Esophagus squamous epithelium (tissue), 5 donors: ENCODE data around the gene COL4A1. TPM values are rescaled to one million over a fixed set of nuclear protein-coding genes. Genes with fewer than 3 reads are reported as not detected.
A peak's percentile ranks its signal among the peaks of the same experiment; 100 is the strongest.

ENCODE experiments used
- DNase-seq: peaks from one replicate; lab custom pipeline; 2025; lab: John Stamatoyannopoulos, UW
- H3K27ac ChIP-seq, 4 donors: fragments of 200-600 bp; sonication (generic); one replicate each; pipeline ENCODE4 v1.5.1; 2016 to 2019; ENCODE audit warnings: mild to moderate bottlenecking in 1 of 4
- H3K27me3 ChIP-seq, 4 donors: fragments of 200-600 bp; sonication (generic); 1 replicate in 3 of 4; 2 replicates in 1 of 4; pipeline versions ENCODE4 v1.5.1 to v1.6.0; 2017 to 2021; ENCODE audit warnings: antibody characterized with exemption in 1 of 4
- H3K36me3 ChIP-seq, 3 donors: fragments of 200-600 bp; sonication (generic); one replicate each; pipeline ENCODE4 v1.5.1; 2016 to 2019
- H3K4me1 ChIP-seq, 3 donors: fragments of 200-600 bp; sonication (generic); one replicate each; pipeline ENCODE4 v1.5.1; 2017 to 2019
- H3K4me3 ChIP-seq, 4 donors: fragments of 200-600 bp; sonication (generic); 1 replicate in 3 of 4; 2 replicates in 1 of 4; pipeline ENCODE4 v1.5.1; 2016 to 2019; ENCODE audit warnings: mild to moderate bottlenecking in 2 of 4, moderate library complexity in 1 of 4
- H3K9me3 ChIP-seq, 3 donors: fragments of 200-600 bp; sonication (generic); one replicate each; pipeline ENCODE4 v1.5.1; 2016 to 2019
- CTCF ChIP-seq, 6 experiments: fragments of 450-650 bp in 4 of 6; fragments of 200-600 bp in 2 of 6; sonication (generic) in 2 of 6; IDR thresholded peaks; one replicate each; pipeline ENCODE4 v1.5.1; 2016 to 2019; ENCODE audit warnings: antibody characterized with exemption in 6 of 6, mild to moderate bottlenecking in 4 of 6, moderate library complexity in 4 of 6
- POLR2A ChIP-seq, 4 donors: fragments of 450-650 bp; IDR thresholded peaks; one replicate each; pipeline ENCODE4 v1.6.1; 2017; ENCODE audit warnings: antibody characterized with exemption in 4 of 4, mild to moderate bottlenecking in 4 of 4, moderate library complexity in 3 of 4
- WGBS, 2 donors: methylation state at CpG; one replicate each; pipeline ENCODE4 v1.1.5; 2018; 5-methylcytosine and 5-hydroxymethylcytosine counted together
- intact Hi-C: fragments of 100-400 bp; cut with DNase I; formaldehyde crosslinking; loops from one replicate; pipeline ENCODE4 v1.15.0; 2022
- total RNA-seq, 4 donors: library from RNA; depleted of rRNA; stranded (reverse); fragments of >200 nt; gene quantifications; one replicate each; pipeline ENCODE4 v1.1.0, GENCODE V29; 2016
- donor health status: DM: yes; HTN: yes; CAD: no.

COL4A1 gene
- total RNA-seq, 4 donors from 2014 or later, result 8.9 to 97.1 (median 40.2) TPM

DNA sequence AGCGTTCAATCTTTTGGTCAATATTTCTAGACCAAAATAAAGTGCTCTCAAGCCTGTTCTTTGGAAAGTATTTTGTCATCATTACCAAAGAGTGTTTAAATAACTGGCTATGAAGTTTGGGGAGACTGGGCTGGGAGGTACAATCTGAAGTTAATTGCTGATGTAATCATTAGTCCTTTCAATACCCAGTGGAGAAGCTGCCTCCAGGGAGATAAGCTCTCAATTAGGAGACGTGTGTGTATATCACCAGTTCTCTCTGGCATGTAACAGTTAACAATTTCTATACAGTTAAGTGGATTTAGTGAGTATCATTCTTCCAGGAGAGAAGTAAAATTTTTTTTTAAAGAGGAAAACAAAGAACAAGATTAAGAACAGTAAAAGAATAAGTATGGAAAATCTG, 1.4 kb downstream of the COL4A1 start:
- intact Hi-C loops, result no loop called here
- Histone ChIP-seq H3K27me3 (peaks cover 0 to 88% (median 3%) of the 10 kb centered on the region in 4 donors), H3K4me1 (peaks cover 5 to 94% (median 14%) of the 10 kb centered on the region in 3 donors), H3K4me3 (peak overlapping the region; percentile 52 to 77 (median 64)), H3K9me3 (no peaks in the 10 kb centered on the region), H3K27ac (peak overlapping the region in 3 of 4 donors; percentile 77 to 95 (median 90)), H3K36me3 (no peaks in the 10 kb centered on the region)
- TF ChIP-seq POLR2A (IDR thresholded peaks at IDR 0.05), result no peak
- no peak for TF ChIP-seq CTCF (IDR thresholded peaks at IDR 0.05)
- WGBS, 2 donors, result 26 to 36% methylated on average over 2 of the region's 2 CpGs
- DNase-seq, result no peak

GRCh38 chr13:110305001-110305400, 2.0 kb downstream of the COL4A1 start:
- TF ChIP-seq CTCF (IDR thresholded peaks at IDR 0.05) (no peak), POLR2A (IDR thresholded peaks at IDR 0.05) (no peak)
- peak overlapping the region in 3 of 4 donors; percentile 55 to 77 (median 74) for H3K4me3 ChIP-seq
- DNase-seq, result no peak
- peak overlapping the region in 3 of 4 donors; percentile 77 to 95 (median 90) for H3K27ac ChIP-seq
- WGBS, 2 donors, result 59 to 63% methylated on average over 4 of the region's 4 CpGs
- peaks cover 0 to 83% (median 3%) of the 10 kb centered on the region in 4 donors for H3K27me3 ChIP-seq
- H3K4me1 ChIP-seq, result peaks cover 5 to 94% (median 14%) of the 10 kb centered on the region in 3 donors
- no peaks in the 10 kb centered on the region for H3K36me3 ChIP-seq
- intact Hi-C loops, result no loop called here
- H3K9me3 ChIP-seq, result no peaks in the 10 kb centered on the region

DNA sequence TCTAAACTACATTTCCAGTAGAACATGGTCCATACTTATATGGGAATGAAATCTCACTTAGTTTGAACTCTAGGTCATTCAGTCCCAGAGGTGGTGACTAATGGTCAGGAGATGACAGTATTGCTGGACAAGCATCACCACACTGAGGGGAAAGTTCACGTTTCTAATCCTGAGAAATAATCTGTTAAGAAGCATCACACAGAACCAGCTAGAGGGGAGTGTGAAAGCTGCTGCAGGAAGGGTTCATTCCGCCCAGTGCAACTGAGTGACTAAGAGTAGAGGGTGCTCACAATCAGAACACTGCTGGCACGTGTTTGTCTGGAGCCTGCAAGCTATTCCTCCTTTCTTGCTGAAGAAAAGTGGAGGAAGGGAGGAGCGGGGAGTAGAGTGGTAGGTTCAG, 2.7 kb downstream of the COL4A1 start:
- WGBS, 2 donors, result 39 to 56% methylated on average over 4 of the region's 4 CpGs
- TF ChIP-seq POLR2A (IDR thresholded peaks at IDR 0.05) (no peak), CTCF (IDR thresholded peaks at IDR 0.05) (no peak)
- intact Hi-C loops, result no loop called here
- no peak for DNase-seq
- Histone ChIP-seq H3K9me3 (no peaks in the 10 kb centered on the region), H3K4me1 (peaks cover 5 to 94% (median 15%) of the 10 kb centered on the region in 3 donors), H3K4me3 (peak overlapping the region in 3 of 4 donors; percentile 55 to 77 (median 74)), H3K27me3 (peaks cover 0 to 75% (median 3%) of the 10 kb centered on the region in 4 donors), H3K36me3 (no peaks in the 10 kb centered on the region), H3K27ac (peak overlapping the region in 3 of 4 donors; percentile 77 to 95 (median 90))

DNA sequence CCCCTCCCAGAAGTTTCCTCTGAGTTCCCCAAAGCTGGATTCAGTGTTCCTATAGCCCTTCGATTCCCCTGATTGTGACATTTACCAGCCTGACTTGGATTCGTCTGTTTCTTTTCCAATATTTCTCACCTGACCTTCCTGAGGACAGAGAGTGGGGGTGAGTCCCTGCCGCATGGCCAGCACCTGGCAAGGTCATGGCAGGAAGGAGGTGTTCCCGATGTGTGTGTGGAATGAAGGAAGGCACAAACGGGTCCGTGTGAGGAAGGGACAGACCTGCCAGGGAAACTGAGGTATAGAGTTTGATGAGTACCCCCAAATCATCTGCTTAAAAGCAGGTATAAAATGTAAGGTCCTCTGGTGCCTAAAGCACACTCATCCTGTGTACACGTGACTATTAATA, 3.3 kb downstream of the COL4A1 start:
- H3K36me3 ChIP-seq, result no peaks in the 10 kb centered on the region
- peaks cover 0 to 71% (median 3%) of the 10 kb centered on the region in 4 donors for H3K27me3 ChIP-seq
- no peak for DNase-seq
- H3K4me3 ChIP-seq, result peak overlapping the region in 1 of 4 donors; percentile 74
- intact Hi-C loops, result no loop called here
- H3K4me1 ChIP-seq, result peaks cover 5 to 94% (median 17%) of the 10 kb centered on the region in 3 donors
- TF ChIP-seq POLR2A (IDR thresholded peaks at IDR 0.05), result no peak
- no peak for TF ChIP-seq CTCF (IDR thresholded peaks at IDR 0.05)
- H3K9me3 ChIP-seq, result no peaks in the 10 kb centered on the region
- 68 to 69% methylated on average over 6 to 7 of the region's 7 CpGs for WGBS, 2 donors
- H3K27ac ChIP-seq, result peak overlapping the region in 3 of 4 donors; percentile 77 to 95 (median 90)

- TF ChIP-seq POLR2A (IDR thresholded peaks at IDR 0.05), result no peak
- no peak for TF ChIP-seq CTCF (IDR thresholded peaks at IDR 0.05)
- Histone ChIP-seq H3K4me1 (peaks cover 5 to 94% (median 17%) of the 10 kb centered on the region in 3 donors), H3K9me3 (no peaks in the 10 kb centered on the region), H3K36me3 (no peaks in the 10 kb centered on the region), H3K27me3 (peaks cover 0 to 67% (median 3%) of the 10 kb centered on the region in 4 donors), H3K4me3 (no peak overlapping the region), H3K27ac (peak overlapping the region in 3 of 4 donors; percentile 77 to 95 (median 90))
- intact Hi-C loops, result no loop called here
- DNase-seq, result no peak
- WGBS, 2 donors, result 76 to 80% methylated on average over 2 of the region's 2 CpGs
These were observed 4.0 kb downstream of the COL4A1 start for GRCh38 chr13:110302997-110303396.
